Endothelial cell (in vitro differentiated cells): ENCODE measurements around the gene DCAF7. TPM values are rescaled to one million over a fixed set of nuclear protein-coding genes. Genes with fewer than 3 reads are reported as not detected.

Experiments
- DNase-seq: peaks from one replicate; pipeline ENCODE4 v3.0.0; 2021; ENCODE audit warnings: low spot score
- H3K27ac Mint-ChIP-seq: one replicate; pipeline ENCODE4 v1.8.0; 2021; ENCODE audit warnings: mixed read lengths, inconsistent platforms; ENCODE audit not compliant: unreplicated experiment
- H3K27me3 Mint-ChIP-seq: one replicate; pipeline ENCODE4 v1.8.0; 2021; ENCODE audit warnings: mild to moderate bottlenecking, moderate library complexity, mixed read lengths, inconsistent platforms; ENCODE audit not compliant: unreplicated experiment
- H3K36me3 Mint-ChIP-seq: one replicate; pipeline ENCODE4 v1.8.0; 2021; ENCODE audit warnings: mild to moderate bottlenecking, low read depth, mixed read lengths, inconsistent platforms; ENCODE audit not compliant: unreplicated experiment
- H3K4me1 Mint-ChIP-seq: one replicate; pipeline ENCODE4 v1.8.0; 2021; ENCODE audit warnings: mild to moderate bottlenecking, mixed read lengths, inconsistent platforms; ENCODE audit not compliant: unreplicated experiment
- H3K4me3 Mint-ChIP-seq: one replicate; pipeline ENCODE4 v1.8.0; 2021; ENCODE audit warnings: mild to moderate bottlenecking, mixed read lengths, inconsistent platforms; ENCODE audit not compliant: unreplicated experiment
- H3K9me3 Mint-ChIP-seq: one replicate; pipeline ENCODE4 v1.8.0; 2021; ENCODE audit warnings: mixed read lengths, inconsistent platforms; ENCODE audit not compliant: unreplicated experiment
- total RNA-seq: library from RNA; stranded (reverse); fragmentation: NEBNext Ultra II Directional; extraction: Animal tissue kit (Norgen Biotek cat#: 25700); gene quantifications from one replicate; pipeline ENCODE4 v1.2.1, GENCODE V29; 2021; ENCODE audit not compliant: unreplicated experiment
- TF ChIP-seq, protein P1 (sequence below): fragments of 200-600 bp; sonication (generic); IDR thresholded peaks from one replicate; pipeline ENCODE4 v1.5.0; 2021; ENCODE audit warnings: antibody characterized with exemption; ENCODE audit not compliant: unreplicated experiment

The DCAF7 gene
- total RNA-seq, 1 donor from 2014 or later = 123 TPM

GRCh38 chr17:63558441-63558840 lies 8.2 kb downstream of the DCAF7 start:
- TF ChIP-seq, protein P1, sequence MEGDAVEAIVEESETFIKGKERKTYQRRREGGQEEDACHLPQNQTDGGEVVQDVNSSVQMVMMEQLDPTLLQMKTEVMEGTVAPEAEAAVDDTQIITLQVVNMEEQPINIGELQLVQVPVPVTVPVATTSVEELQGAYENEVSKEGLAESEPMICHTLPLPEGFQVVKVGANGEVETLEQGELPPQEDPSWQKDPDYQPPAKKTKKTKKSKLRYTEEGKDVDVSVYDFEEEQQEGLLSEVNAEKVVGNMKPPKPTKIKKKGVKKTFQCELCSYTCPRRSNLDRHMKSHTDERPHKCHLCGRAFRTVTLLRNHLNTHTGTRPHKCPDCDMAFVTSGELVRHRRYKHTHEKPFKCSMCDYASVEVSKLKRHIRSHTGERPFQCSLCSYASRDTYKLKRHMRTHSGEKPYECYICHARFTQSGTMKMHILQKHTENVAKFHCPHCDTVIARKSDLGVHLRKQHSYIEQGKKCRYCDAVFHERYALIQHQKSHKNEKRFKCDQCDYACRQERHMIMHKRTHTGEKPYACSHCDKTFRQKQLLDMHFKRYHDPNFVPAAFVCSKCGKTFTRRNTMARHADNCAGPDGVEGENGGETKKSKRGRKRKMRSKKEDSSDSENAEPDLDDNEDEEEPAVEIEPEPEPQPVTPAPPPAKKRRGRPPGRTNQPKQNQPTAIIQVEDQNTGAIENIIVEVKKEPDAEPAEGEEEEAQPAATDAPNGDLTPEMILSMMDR = no peak
- Mint-ChIP-seq H3K27me3 (no peaks in the 10 kb centered on the region), H3K36me3 (peaks cover 2% of the 10 kb centered on the region), H3K4me1 (peaks cover 12% of the 10 kb centered on the region), H3K9me3 (no peaks in the 10 kb centered on the region), H3K27ac (peak overlapping the region; percentile 32), H3K4me3 (no peak overlapping the region)
- no peak for DNase-seq

- Mint-ChIP-seq H3K4me1 (peaks cover 12% of the 10 kb centered on the region), H3K27me3 (no peaks in the 10 kb centered on the region), H3K27ac (no peak overlapping the region), H3K36me3 (no peaks in the 10 kb centered on the region), H3K9me3 (no peaks in the 10 kb centered on the region), H3K4me3 (no peak overlapping the region)
- no peak for DNase-seq
- TF ChIP-seq, protein P1 = no peak
Observed at GRCh38 chr17:63561819-63562218, 11.5 kb downstream of the DCAF7 start.

- Mint-ChIP-seq H3K27ac (no peak overlapping the region), H3K27me3 (no peaks in the 10 kb centered on the region), H3K4me1 (peaks cover 12% of the 10 kb centered on the region), H3K4me3 (no peak overlapping the region), H3K36me3 (no peaks in the 10 kb centered on the region), H3K9me3 (no peaks in the 10 kb centered on the region)
- TF ChIP-seq, protein P1 = no peak
- DNase-seq = no peak
Observed at GRCh38 chr17:63563339-63563738, 13.1 kb downstream of the DCAF7 start.

DNA sequence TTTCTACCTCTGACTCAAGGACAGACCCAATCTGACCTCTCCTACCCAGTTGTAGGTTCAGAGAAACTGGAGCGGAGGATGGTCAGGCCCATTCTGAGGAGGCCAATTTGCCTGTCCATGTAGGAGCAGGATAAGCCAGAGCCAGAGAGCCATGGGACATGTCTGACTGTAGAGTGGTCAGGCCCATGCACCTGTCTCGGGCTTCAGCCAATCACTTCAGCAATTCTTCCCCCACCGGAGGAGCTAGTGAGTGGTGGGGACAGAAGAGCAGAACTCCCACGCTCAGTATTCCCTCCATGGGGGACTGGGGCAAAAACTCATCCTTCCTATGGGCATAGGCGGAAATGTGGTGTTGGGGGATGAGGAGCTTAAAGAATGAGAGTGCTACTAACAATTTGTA lies 14.3 kb downstream of the DCAF7 start:
- no peak overlapping the region for H3K27ac Mint-ChIP-seq
- H3K4me1 Mint-ChIP-seq = peaks cover 12% of the 10 kb centered on the region
- no peaks in the 10 kb centered on the region for H3K27me3 Mint-ChIP-seq
- no peak overlapping the region for H3K4me3 Mint-ChIP-seq
- no peaks in the 10 kb centered on the region for H3K36me3 Mint-ChIP-seq
- no peaks in the 10 kb centered on the region for H3K9me3 Mint-ChIP-seq
- TF ChIP-seq, protein P1 = no peak
- no peak for DNase-seq

DNA sequence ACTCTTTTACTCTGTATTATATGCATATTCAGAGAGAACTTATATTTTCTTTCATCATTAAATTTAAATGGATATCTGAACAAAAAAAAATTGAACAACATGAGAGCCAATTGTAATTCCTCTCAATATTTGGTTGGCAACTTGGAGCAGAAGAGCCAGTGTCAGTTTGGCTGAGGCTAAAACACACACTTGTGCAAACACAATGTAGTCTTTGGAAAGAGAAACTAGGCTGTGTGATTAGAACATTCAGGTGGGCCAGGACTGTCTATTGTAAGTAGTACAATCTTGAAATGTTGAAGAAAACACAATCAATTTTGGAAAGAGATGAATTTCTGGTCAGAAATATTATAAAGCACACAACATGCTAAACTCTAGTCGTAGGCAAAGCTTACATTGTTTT lies 17.0 kb downstream of the DCAF7 start:
- TF ChIP-seq, protein P1 = no peak
- no peaks in the 10 kb centered on the region for H3K36me3 Mint-ChIP-seq
- H3K27me3 Mint-ChIP-seq = no peaks in the 10 kb centered on the region
- DNase-seq = no peak
- peaks cover 6% of the 10 kb centered on the region for H3K4me1 Mint-ChIP-seq
- no peak overlapping the region for H3K4me3 Mint-ChIP-seq
- H3K27ac Mint-ChIP-seq = no peak overlapping the region
- H3K9me3 Mint-ChIP-seq = no peaks in the 10 kb centered on the region
